Measurements from ENCODE around the gene CCDC74B.
"Not testable (repeated sequence)": the region's sequence is repeated elsewhere in the genome, so short reads cannot be mapped to it uniquely, and the experiment has no call there.

Gene CCDC74B

DNA sequence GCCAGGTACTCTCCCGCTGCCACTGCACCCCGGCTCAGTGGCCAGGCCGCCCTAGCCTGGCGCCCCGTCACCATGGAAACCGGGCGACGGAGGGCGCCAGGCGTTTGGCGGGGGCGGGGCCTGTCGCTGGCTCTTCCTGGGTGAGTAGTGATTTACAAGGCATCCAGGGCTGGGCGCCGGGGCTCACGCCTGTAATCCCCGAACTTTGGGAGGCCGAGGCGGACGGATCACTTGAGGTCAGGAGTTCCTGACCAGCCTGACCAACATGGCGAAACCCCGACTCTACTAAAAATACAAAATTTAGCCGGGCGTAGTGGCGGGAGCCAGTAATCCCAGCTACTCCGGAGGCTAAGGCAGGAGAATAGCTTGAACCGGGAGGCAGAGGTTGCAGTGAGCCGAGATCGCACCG is at the start of gene CCDC74B:
CCDC74B (minus strand) TSS at position 107 of the 409 bp plus-strand sequence. CDS start 116 bp downstream, outside the sequence.
- DNase-seq, result peak; percentile 68

DNA sequence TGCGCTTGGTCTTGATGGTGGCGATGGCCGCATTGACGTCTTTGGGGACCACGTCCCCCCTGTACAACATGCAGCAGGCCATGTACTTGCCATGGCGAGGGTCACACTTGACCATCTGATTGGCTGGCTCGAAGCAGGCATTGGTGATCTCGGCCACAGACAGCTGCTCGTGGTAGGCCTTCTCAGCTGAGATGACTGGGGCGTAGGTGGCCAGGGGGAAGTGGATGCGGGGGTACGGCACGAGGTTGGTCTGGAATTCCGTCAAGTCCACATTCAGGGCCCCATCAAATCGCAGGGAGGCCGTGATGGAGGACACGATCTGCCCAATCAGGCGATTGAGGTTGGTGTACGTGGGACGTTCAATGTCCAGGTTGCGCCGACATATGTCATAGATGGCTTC is 48.9 kb upstream of the CCDC74B start:
- not testable (repeated sequence) for DNase-seq

DNA sequence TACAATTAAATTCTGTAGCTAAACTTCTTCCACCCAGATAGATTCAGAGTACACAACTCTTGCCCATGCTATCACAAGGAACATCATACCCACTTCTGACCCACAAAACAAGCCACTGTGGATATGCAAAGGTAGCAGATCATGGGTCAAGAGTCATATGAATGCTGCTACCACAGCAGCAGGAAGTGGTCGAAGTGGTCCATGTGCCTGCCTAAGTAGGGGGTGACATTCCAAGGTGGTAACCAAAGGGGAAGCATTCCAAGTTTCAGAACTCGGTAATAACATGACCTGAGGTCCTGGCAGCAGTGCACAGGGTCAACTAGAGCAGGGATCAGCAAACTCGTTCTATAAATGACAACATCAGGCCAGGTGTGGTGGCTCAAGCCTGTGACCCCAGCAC is 47.5 kb upstream of the CCDC74B start:
- DNase-seq, result not testable (repeated sequence)

DNA sequence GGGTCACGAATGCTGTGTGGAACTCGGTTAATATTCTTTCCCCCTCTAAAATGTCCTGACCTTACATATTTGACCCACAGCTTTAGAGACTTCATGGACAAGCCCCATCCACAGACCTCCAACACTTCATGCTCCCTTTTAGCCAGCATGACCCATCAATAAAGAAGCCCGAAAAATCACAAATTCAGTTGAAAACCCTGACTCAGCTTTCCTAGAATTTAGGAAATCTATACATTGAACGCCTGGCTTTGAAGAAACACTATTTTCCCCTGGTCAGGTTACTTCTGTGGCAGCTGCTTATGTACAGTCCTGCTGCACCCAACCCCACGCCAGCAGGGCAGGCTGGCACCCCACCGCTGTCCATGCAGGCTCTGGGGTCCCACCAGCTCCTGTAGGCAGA is 46.4 kb upstream of the CCDC74B start:
- DNase-seq, result not testable (repeated sequence)

- no peak for DNase-seq
These were observed 45.3 kb upstream of the CCDC74B start for GRCh38 chr2:130190237-130190636.

DNA sequence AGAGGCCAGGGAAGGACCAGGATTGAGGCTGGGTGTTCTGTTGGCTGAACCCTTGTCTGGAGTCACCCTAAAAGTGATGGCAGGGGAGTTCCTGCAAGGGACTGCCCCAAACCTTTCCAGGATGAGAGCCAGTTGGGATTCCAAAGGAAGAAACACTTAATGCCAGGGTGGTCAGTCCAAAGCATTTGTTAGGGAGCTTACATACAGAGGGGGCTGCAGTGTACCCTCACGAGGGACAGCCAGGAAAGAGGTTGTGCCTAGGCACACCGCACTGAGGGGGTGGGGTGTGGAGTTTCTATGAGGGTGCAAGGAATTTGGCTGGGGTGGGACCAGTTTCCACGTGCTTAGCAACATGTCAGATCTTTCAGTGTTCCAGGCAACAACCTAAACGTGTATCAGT is 44.0 kb upstream of the CCDC74B start:
- DNase-seq, result not testable (repeated sequence)

- not testable (repeated sequence) for DNase-seq
These were observed 43.2 kb upstream of the CCDC74B start for GRCh38 chr2:130187859-130188792.

GRCh38 chr2:130187268-130187667 is 42.4 kb upstream of the CCDC74B start:
- DNase-seq, result no peak

- no peak for DNase-seq
These were observed 41.5 kb upstream of the CCDC74B start for GRCh38 chr2:130186391-130186790.

GRCh38 chr2:130185896-130186295 is 41.0 kb upstream of the CCDC74B start:
- DNase-seq, result no peak

DNA sequence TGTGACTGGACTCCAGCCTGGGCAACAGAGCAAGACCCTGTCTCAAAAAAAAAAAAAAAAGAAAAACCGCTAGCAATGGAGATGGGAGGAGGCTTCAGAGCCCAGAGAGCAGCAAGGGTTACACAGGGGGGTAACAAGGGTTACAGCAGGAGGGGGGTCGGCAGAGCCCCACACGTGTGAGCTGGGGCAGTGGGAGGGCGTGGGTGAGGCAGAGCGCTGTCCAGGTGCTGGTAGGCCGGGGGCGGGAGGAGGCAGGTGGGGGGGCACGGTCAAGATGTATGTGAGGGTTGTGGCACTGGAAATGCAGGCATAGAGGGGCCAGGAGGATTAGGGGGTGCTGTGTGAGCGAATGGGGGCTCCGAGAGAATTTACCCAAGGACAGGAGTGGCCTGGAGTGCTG is 40.5 kb upstream of the CCDC74B start:
- no peak for DNase-seq

DNA sequence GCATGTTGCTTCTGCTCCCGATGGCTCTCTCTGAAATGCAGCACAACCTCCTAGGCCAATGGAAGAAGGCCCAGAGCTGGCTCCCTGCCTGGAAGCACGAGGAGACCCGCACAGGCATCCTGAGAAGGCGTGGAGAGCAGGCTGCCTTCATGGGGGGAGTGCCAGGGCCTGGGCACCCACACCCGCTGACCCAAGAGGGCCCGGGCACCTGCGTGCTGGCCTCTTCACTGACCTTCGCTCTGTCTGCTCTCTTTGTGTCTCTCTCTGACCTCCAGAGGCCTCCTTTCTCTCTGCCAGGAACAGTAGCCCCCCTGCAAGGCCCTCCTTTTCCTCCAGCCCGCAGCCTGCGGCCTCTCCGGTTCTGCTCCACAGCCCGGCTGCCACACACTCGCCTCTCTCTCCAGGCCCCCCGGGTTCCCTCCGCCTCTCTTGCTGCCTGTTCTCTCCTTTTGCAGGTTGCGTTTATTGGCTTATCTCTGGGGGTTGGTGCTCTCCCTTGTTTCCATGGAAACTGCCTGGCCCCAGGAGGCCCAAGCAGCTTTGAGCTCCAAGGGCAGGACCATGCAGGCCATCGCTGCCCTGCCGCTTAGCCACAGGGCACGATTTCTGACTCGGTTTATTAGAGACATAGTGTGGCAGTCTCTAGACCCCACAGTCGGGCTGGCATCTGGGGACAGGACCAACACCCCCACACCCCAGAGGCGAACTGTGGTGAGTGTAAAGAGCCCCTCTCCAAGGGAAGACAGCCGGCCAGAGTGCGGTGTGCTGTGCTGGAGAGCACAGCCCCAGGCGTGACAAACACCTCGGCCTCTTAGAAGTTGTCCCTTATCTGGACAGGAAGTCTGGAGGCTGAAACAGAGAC is 38.8 kb upstream of the CCDC74B start:
- DNase-seq, result no peak

GRCh38 chr2:130182826-130183511 is 38.1 kb upstream of the CCDC74B start:
- not testable (repeated sequence) for DNase-seq

- DNase-seq, result peak; percentile 88
These were observed 37.2 kb upstream of the CCDC74B start, which contains the start of gene MZT2B for GRCh38 chr2:130181880-130182682. Gene MZT2B, plus strand, starts transcription at chr2:130182262. Its CDS starts 21 bp downstream, at chr2:130182283.

- DNase-seq, result peak; percentile 98
These were observed 36.5 kb upstream of the CCDC74B start, which contains the start of gene SMPD4 for GRCh38 chr2:130181325-130181879. Gene SMPD4, minus strand, starts transcription at chr2:130181602. Its CDS starts 5,010 bp downstream, at chr2:130176592.

GRCh38 chr2:130180404-130181324 is 35.8 kb upstream of the CCDC74B start:
- not testable (repeated sequence) for DNase-seq

DNA sequence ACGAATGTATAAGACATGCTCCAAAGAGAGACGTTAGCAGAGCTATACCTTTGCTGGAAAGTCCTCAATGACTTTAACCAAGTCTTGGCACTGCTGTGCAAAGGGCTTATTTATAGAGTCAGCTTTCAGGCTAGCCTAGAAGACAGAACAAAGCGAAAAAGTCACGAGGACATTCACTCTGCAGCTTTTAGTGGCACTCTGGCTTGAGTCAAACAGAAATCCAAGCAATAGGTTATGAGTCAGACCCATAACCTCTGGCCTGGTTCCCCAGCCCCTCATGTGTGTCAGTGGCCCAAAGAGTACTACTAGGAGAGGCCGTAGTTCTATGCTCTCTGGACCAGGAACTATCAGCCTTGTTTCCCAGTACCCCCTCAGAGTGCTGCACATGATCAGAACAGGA is 30.0 kb upstream of the CCDC74B start:
- DNase-seq, result not testable (repeated sequence)

- no peak for DNase-seq
These were observed 25.0 kb upstream of the CCDC74B start for GRCh38 chr2:130169896-130170295.

GRCh38 chr2:130169163-130169562 is 24.3 kb upstream of the CCDC74B start:
- DNase-seq, result not testable (repeated sequence)

DNA sequence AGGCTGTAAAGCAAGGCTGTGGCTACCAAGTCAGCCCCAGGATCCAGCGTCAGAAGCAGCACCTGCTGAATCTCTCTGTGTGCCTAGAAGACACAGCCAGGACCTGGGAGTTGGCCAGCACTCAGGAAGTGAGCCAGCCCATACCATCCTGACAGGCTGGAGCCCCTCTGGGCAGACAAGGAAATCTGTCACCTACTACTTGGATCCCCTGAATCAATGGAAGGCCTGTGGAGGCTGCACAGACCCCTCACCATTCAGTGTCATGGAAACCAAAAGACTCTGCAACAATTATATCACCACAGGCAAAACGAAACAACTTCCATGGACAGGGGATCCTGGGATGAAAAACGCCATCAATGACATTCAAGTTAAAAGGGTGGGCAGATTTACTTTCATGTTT is 21.7 kb upstream of the CCDC74B start:
- DNase-seq, result not testable (repeated sequence)
